Right ventricle myocardium superior (tissue), 1 donor: ENCODE results near the gene CERT1. TPM values are rescaled to one million over a fixed set of nuclear protein-coding genes. Genes with fewer than 3 reads are reported as not detected.
A peak's percentile ranks its signal among the peaks of the same experiment; 100 is the strongest.

Source experiments
- ATAC-seq: fragments of 200-7000 bp; cut with Tn5 transposase; one replicate; pipeline ENCODE4 v1.9.1; 2020; ENCODE audit warnings: mild to moderate bottlenecking; ENCODE audit not compliant: poor library complexity
- DNase-seq: peaks from one replicate; pipeline ENCODE4 v3.0.0-alpha.2; 2020
- intact Hi-C: fragments of 100-400 bp; cut with DNase I; formaldehyde crosslinking; loops from one replicate; pipeline ENCODE4 v1.11.2; 2022
- total RNA-seq: library from RNA; stranded (reverse); fragmentation: NEBNext Ultra II Directional; extraction: Animal tissue kit (Norgen Biotek cat#: 25700); gene quantifications from one replicate; pipeline ENCODE4 v1.2.1, GENCODE V29; 2021
- donor health status: DM: no; HTN: yes; CAD: no; lungs with severe emphysema.

Gene CERT1
- total RNA-seq, 1 donor from 2014 or later = 32.1 TPM

DNA sequence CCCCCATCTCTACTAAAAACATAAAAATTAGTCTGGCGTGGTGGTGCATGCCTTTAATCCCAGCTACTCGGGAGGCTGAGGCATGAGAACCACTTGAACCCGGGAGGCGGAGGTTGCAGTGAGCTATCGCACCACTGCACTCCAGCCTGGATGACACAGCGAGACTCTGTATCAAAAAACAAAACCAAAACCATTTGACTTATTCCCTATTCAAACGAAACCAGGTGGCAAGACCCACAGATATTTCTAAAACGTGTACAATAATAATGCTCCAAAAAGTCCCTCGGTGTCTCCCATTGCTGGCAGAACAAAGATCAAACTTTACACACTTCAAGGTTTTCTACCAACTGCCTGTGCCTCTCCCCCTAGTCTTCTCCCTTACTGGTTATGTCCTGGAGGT is 144.6 kb downstream of the CERT1 start:
- intact Hi-C loops = no loop called here
- DNase-seq (no peak), ATAC-seq (no peak)

GRCh38 chr5:75365740-75366139 is 145.7 kb downstream of the CERT1 start:
- DNase-seq (no peak), ATAC-seq (no peak)
- intact Hi-C loops = no loop called here

DNA sequence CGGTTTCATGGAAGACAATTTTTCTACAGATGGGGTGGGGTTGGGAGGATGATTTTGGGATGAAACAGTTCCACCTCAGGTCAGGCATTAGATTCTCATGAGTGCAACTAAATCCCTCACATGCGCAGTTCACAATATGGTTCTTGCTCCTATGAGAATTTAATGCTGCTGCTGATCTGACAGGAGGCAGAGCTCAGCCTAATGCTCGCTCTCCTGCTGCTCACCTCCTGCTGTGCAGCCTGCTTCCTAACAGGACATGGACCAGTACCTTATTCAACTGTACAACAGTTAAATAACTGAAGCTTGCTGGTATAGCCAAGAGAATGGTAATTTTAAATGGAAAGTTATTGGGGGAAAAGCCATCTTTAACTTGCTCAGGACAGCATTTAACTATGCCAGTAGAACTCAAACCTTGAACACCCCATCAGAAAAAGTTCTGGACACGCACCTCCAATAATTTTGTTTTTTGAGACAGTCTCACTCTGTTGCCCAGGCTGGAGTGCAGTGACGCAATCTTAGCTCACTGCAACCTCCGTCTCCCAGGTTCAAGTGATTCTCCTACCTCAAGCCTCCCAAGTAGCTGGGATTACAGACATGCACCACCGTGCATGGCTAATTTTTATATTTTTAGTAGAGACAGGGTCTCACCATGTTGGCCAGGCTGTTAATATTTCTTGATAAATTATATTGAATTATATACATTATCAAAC is 146.7 kb downstream of the CERT1 start:
- intact Hi-C loops = no loop called here

GRCh38 chr5:75363726-75364495 is 147.5 kb downstream of the CERT1 start:
- no peak for DNase-seq
- intact Hi-C loops = no loop called here
- ATAC-seq = peak; percentile 93

More for the DNA sequence above, 146.7 kb downstream of the CERT1 start:
- no peak for ATAC-seq
- no peak for DNase-seq

GRCh38 chr5:75363111-75363510 is 148.3 kb downstream of the CERT1 start:
- DNase-seq = no peak
- ATAC-seq = no peak
- intact Hi-C loops = no loop called here

DNA sequence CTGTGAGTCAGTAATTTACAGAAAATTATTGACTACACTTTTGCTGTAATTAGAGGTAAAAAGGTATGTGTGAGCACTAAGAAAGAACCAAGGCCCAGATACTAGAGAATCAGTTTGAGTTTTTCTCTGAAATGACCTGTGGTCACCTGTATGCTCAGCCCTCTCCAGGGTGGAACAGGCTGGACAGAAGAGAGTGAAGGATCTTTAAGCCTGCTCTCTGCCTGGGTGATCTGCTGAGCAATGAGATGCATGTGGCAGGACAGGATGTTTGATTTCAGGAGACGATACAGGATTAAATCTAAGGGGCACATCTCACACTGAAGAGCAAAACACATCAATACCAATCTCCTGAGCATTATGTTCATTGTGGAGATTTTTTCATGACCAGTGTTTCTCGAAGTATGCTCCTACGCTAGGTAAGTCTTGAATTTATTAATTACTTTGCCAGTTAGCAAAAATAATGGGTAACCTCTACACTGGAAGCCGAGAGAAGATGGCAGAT is 148.9 kb downstream of the CERT1 start:
- no peak for DNase-seq
- no peak for ATAC-seq
- intact Hi-C loops = no loop called here

GRCh38 chr5:75361310-75361709 is 150.1 kb downstream of the CERT1 start:
- ATAC-seq = no peak
- DNase-seq = no peak
- intact Hi-C loops = no loop called here

GRCh38 chr5:75358117-75358516 is 153.3 kb downstream of the CERT1 start:
- no peak for ATAC-seq
- DNase-seq = no peak
- intact Hi-C loops = no loop called here

- ATAC-seq = no peak
- intact Hi-C loops = no loop called here
- no peak for DNase-seq
Measured at GRCh38 chr5:75356719-75357118, 154.7 kb downstream of the CERT1 start.

GRCh38 chr5:75355236-75355635 is 156.2 kb downstream of the CERT1 start:
- no peak for DNase-seq
- no peak for ATAC-seq
- intact Hi-C loops = no loop called here

- intact Hi-C loops = no loop called here
- DNase-seq = no peak
Measured at GRCh38 chr5:75351139-75351926, 160.1 kb downstream of the CERT1 start.

DNA sequence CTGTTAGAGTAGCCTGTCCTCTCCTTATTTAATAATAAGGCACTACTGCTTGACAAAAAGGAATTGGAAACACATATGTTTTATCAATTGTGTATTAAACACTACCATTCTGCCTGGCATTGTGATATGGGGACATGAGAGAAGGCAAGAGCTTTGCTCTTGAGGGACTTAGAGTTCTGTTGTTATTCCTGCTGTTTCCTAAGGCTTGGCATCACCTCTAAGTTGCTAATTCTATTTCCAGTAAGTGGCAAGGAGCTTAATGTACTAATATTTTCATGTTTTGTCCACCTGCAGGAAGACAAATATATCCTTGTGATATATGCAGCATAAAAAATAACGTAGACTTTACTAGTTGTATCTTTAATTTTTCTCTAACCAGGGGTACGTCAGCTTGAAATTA is 161.8 kb downstream of the CERT1 start:
- intact Hi-C loops = no loop called here
- DNase-seq (no peak), ATAC-seq (no peak)

More at GRCh38 chr5:75351139-75351926, 160.1 kb downstream of the CERT1 start:
- no peak for ATAC-seq

GRCh38 chr5:75348241-75348640 is 163.2 kb downstream of the CERT1 start:
- intact Hi-C loops = no loop called here
- no peak for ATAC-seq
- no peak for DNase-seq

- DNase-seq (no peak), ATAC-seq (no peak)
- intact Hi-C loops = no loop called here
Measured at GRCh38 chr5:75342836-75343235, 168.6 kb downstream of the CERT1 start.

- DNase-seq = no peak
- intact Hi-C loops = no loop called here
- ATAC-seq = no peak
Measured at GRCh38 chr5:75341934-75342333, 169.5 kb downstream of the CERT1 start.

DNA sequence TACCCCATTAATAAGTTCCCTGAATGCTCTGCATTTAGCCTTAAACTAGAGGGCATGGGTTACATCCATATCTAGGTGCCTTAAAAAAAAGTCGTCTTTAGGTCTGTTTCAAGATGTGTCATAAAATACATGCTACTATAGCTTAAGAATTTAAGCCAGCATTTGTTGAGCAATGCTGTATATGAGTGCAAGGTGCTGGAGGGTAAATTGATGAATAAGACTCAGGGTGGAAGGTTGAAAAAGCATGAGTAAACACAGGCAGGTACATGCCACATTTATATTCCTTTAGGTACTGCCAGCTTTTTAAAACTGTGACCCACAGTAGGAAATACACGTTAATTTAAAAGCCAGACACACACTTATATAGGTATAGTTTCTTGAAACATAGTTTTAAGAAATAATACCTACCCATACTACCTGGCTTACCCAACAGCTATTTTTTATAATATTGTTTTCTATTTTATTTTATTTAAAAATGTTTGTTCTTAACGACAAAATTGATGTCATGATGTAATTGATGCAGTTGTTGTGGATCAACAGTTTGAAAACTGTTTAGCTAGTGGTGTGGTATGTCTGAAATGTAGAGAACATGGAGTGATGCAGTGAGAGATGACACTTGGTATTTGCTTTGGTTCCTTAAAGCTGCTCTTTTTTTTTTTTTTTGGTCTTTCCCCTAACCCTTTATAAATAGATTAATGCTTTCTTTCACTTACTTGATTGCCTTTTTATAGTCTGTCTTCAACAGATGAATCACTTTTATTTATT is 170.5 kb downstream of the CERT1 start:
- no peak for ATAC-seq
- intact Hi-C loops = no loop called here
- no peak for DNase-seq

- intact Hi-C loops = loop anchor here (10.0 kb wide), 1 partner anchor 326 kb away; no protein-coding TSS in a partner anchor
- no peak for DNase-seq
- ATAC-seq = no peak
Measured at GRCh38 chr5:75338408-75338807, 173.0 kb downstream of the CERT1 start.

DNA sequence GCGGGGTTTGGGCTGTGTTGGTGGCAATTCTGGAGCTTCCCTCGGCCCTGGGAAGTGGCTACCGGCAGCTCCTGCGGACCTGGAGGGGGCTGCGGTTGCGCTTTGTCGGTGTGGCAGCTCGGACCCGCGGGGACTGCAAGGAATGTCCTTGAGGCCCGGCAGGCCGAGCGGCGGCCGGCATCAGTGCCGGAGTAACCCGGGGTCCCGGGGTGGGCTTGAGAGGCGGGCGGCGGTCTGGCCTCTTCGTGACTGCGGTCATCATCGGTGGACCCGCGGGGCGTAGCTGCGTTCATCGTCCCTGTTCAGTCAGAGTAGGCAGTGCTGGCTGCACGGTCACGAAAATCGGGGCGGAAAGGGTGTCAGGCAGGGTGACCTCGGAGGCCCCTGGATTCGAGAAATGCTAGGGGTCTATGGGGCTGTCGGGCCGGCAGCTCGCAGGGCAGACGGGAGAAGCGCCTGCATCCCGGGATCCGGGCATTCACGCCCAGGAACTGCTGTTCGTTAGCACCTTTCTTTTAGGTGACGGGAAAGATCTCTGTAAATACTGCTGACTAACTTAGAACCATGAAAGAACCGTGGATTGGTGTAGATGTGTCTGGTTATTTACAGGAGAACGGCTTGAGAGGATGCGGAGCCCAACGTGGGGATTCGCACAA is 173.9 kb downstream of the CERT1 start:
- DNase-seq (no peak), ATAC-seq (peak; percentile 26)
- intact Hi-C loops = loop anchor here (2.0 to 10.0 kb wide), 2 partner anchors 101 to 327 kb away; partner anchors contain the start of gene ANKRD31
